Measurements from ENCODE around the gene ATL3. TPM values are rescaled to one million over a fixed set of nuclear protein-coding genes. Genes with fewer than 3 reads are reported as not detected.

ATL3 gene
- total and polyA plus RNA-seq, 2 of the 13 experiments (the other 11 are each of a cell fraction or from before 2014, with no cell fraction given), result not detected

- H3K4me1 ChIP-seq (ENCODE audit: insufficient read depth, low read length), result no peaks in the 10 kb centered on the region
- TF ChIP-seq ZNF451 (CRISPR knock-in tag; IDR thresholded peaks at IDR 0.05) (no peak), LCORL (IDR thresholded peaks at IDR 0.05) (no peak), LCORL (CRISPR knock-in tag; IDR thresholded peaks at IDR 0.05) (no peak), ZNF33A (CRISPR knock-in tag; IDR thresholded peaks at IDR 0.05; ENCODE audit: borderline replicate concordance) (no peak), PHB2 (IDR thresholded peaks at IDR 0.05; ENCODE audit: partially characterized antibody) (no peak), BRCA1 (CRISPR knock-in tag; IDR thresholded peaks at IDR 0.05) (no peak), RBM22 (optimal IDR thresholded peaks at IDR 0.05; ENCODE audit: low read length) (no peak), BRF2 (CRISPR knock-in tag; IDR thresholded peaks at IDR 0.05) (no peak), HOXA5 (CRISPR knock-in tag; IDR thresholded peaks at IDR 0.05) (no peak), MIXL1 (CRISPR knock-in tag; IDR thresholded peaks at IDR 0.05) (no peak), ATF6 (CRISPR knock-in tag; conservative IDR thresholded peaks at IDR 0.05) (no peak), MXI1 (IDR thresholded peaks at IDR 0.05; ENCODE audit: borderline replicate concordance, low read depth, low read length) (no peak), ZNF460 (CRISPR knock-in tag; IDR thresholded peaks at IDR 0.05; ENCODE audit: borderline replicate concordance) (no peak), ZNF44 (CRISPR knock-in tag; IDR thresholded peaks at IDR 0.05) (no peak), STAT5B (CRISPR knock-in tag; IDR thresholded peaks at IDR 0.05) (no peak), SIN3B (IDR thresholded peaks at IDR 0.05; ENCODE audit: low read length) (no peak)
- in situ Hi-C loops (cut with HindIII; ENCODE audit: extremely low pct_ligation_motif_present, low pct_unique_long_range_greater_than_20kb), result no loop called here
- FAIRE-seq (no peak), DNase-seq (ENCODE audit: low spot score) (no peak), ATAC-seq (no peak)
- H2AFZ ChIP-seq (ENCODE audit: low read length), result no peak overlapping the region
- no peaks in the 10 kb centered on the region for H3K27me3 ChIP-seq (ENCODE audit: control insufficient read depth in 1 of 2, insufficient read depth in 2 of 2, low read length in 2 of 2)
- no peak overlapping the region for H3K9ac ChIP-seq (ENCODE audit: insufficient read depth, low read depth, low read length)
- H3K9me3 ChIP-seq (ENCODE audit: low read length), result no peaks in the 10 kb centered on the region
- H3K36me3 ChIP-seq (replicated peaks in 1 of 2; ENCODE audit: control insufficient read depth in 1 of 2, insufficient read depth in 2 of 2, low read length in 2 of 2), result no peaks in the 10 kb centered on the region
- H3K4me3 ChIP-seq (replicated peaks in 1 of 3; ENCODE audit: insufficient read depth in 1 of 3, low read depth in 2 of 3, low read length in 3 of 3), result no peak overlapping the region
- ChIA-PET CTCF (ENCODE audit: low intra/inter-chr PET ratio, low total read pairs) (no interaction called here), POLR2A (interaction anchor here (0.9 kb wide), 1 partner anchor 18 kb away, joined by 3 read pairs; the partner anchor contains the start of gene RTN3)
- WGBS (ENCODE audit: low lambda C conversion rate), result 100% methylated on average over 1 of the region's 1 CpG
- H3K4me2 ChIP-seq (ENCODE audit: low read depth, low read length), result no peak overlapping the region
- H3K79me2 ChIP-seq (ENCODE audit: insufficient read depth, low read length), result peaks cover 5% of the 10 kb centered on the region
- H4K20me1 ChIP-seq (ENCODE audit: insufficient read depth, low read length), result peaks cover 3% of the 10 kb centered on the region; the same call in 1 of the 2 replicates
- intact Hi-C loops (cut with micrococcal nuclease; ENCODE audit: unreplicated experiment), result no loop called here
- no peak overlapping the region for H3K27ac ChIP-seq (ENCODE audit: extremely low read length, insufficient read depth, low read length)
- BruUV-seq (replicated peaks), result no TSS peak
These were observed 28.7 kb upstream of the ATL3 start for GRCh38 chr11:63699896-63700295.

All from HepG2 (cell line).